Measurements from ENCODE around the gene RBM33.

Gene RBM33

DNA sequence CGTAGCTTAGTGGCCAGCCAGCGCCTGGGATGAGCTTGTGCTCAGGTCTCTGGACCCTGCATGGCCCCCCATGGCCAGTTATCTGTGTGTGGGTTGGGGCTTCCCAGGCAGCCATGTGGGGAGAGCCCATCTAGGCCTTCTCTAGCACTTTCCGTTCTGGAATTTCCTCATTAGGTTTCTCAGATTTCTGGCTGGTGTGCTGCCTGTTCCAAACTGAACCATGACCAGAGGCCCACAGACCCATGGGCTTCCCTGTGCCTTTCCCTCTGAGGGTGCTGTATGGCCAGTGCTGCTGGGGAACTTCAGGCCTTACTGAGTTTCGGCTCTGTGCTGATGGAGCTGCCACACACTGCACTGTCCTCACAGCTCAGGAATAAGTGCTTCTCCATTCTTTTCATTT lies 117.6 kb downstream of the RBM33 start:
- peaks cover 54% of the 10 kb centered on the region for H3K79me2 ChIP-seq (ENCODE audit: insufficient read depth, low read length)
- TF ChIP-seq, protein P1, sequence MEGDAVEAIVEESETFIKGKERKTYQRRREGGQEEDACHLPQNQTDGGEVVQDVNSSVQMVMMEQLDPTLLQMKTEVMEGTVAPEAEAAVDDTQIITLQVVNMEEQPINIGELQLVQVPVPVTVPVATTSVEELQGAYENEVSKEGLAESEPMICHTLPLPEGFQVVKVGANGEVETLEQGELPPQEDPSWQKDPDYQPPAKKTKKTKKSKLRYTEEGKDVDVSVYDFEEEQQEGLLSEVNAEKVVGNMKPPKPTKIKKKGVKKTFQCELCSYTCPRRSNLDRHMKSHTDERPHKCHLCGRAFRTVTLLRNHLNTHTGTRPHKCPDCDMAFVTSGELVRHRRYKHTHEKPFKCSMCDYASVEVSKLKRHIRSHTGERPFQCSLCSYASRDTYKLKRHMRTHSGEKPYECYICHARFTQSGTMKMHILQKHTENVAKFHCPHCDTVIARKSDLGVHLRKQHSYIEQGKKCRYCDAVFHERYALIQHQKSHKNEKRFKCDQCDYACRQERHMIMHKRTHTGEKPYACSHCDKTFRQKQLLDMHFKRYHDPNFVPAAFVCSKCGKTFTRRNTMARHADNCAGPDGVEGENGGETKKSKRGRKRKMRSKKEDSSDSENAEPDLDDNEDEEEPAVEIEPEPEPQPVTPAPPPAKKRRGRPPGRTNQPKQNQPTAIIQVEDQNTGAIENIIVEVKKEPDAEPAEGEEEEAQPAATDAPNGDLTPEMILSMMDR (IDR thresholded peaks at IDR 0.05; ENCODE audit: low read length): no peak
- TF ChIP-seq EZH2 (IDR thresholded peaks at IDR 0.05; ENCODE audit: borderline replicate concordance, low read length): no peak
- H3K9me3 ChIP-seq (ENCODE audit: low read length): peaks cover 13% of the 10 kb centered on the region; the same call in 1 of the 2 replicates
- H3F3A ChIP-seq (ENCODE audit: insufficient read depth, low read length): no peaks in the 10 kb centered on the region
- H3K27ac ChIP-seq (ENCODE audit: low read depth, low read length, poor library complexity, severe bottlenecking): peak overlapping the region; percentile 91
- no peaks in the 10 kb centered on the region for H3K27me3 ChIP-seq (ENCODE audit: insufficient read depth, low read length)
- H3K4me1 ChIP-seq (ENCODE audit: insufficient read depth, low read length, severe bottlenecking): peaks cover 53% of the 10 kb centered on the region
- no peak overlapping the region for H3K9ac ChIP-seq (ENCODE audit: low read length)
- H3K36me3 ChIP-seq (ENCODE audit: insufficient read depth, low read length): peaks cover 89% of the 10 kb centered on the region
- H3K9me2 ChIP-seq (ENCODE audit: low read depth, low read length): no peaks in the 10 kb centered on the region
- H3K4me3 ChIP-seq (ENCODE audit: low read depth, low read length, poor library complexity, severe bottlenecking): no peak overlapping the region
- no peak overlapping the region for H3K4me2 ChIP-seq (ENCODE audit: low read length)
- H4K20me1 ChIP-seq (ENCODE audit: insufficient read depth, low read length): no peaks in the 10 kb centered on the region
- H2AFZ ChIP-seq (ENCODE audit: low read length): no peak overlapping the region

DNA sequence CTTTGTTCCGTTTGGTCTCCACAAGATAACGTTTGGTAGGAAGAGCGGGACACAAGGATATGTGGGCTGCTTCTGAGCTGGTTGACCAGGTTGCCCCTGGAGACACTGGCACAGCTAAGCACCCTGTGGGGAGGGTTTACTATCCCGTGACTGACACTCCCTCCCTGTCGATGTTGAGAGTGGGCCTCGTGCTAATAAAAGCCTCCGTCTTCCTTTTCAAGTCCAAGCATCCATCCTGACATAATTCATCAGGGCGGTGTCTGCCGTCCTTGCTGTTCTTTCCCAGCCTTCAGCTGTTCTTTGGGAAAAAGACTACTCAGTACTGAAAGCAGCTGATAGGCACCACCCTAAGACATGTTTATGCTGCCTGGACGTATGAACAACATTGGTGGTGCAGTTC lies 118.2 kb downstream of the RBM33 start:
- TF ChIP-seq, protein P1 (IDR thresholded peaks at IDR 0.05; ENCODE audit: low read length): no peak
- TF ChIP-seq EZH2 (IDR thresholded peaks at IDR 0.05; ENCODE audit: borderline replicate concordance, low read length): no peak
- peaks cover 60% of the 10 kb centered on the region for H3K4me1 ChIP-seq (ENCODE audit: insufficient read depth, low read length, severe bottlenecking)
- peaks cover 47% of the 10 kb centered on the region for H3K79me2 ChIP-seq (ENCODE audit: insufficient read depth, low read length)
- peak overlapping the region; percentile 45; the same call in 1 of the 2 replicates for H3K4me2 ChIP-seq (ENCODE audit: low read length)
- H3K9ac ChIP-seq (ENCODE audit: low read length): no peak overlapping the region; the same call in 1 of the 2 replicates
- no peaks in the 10 kb centered on the region for H4K20me1 ChIP-seq (ENCODE audit: insufficient read depth, low read length)
- H3F3A ChIP-seq (ENCODE audit: insufficient read depth, low read length): no peaks in the 10 kb centered on the region
- H3K36me3 ChIP-seq (ENCODE audit: insufficient read depth, low read length): peaks cover 89% of the 10 kb centered on the region
- no peaks in the 10 kb centered on the region for H3K9me2 ChIP-seq (ENCODE audit: low read depth, low read length)
- peak overlapping the region; percentile 91 for H3K27ac ChIP-seq (ENCODE audit: low read depth, low read length, poor library complexity, severe bottlenecking)
- no peak overlapping the region for H2AFZ ChIP-seq (ENCODE audit: low read length)
- H3K27me3 ChIP-seq (ENCODE audit: insufficient read depth, low read length): no peaks in the 10 kb centered on the region
- peaks cover 13% of the 10 kb centered on the region; the same call in 1 of the 2 replicates for H3K9me3 ChIP-seq (ENCODE audit: low read length)
- H3K4me3 ChIP-seq (ENCODE audit: low read depth, low read length, poor library complexity, severe bottlenecking): no peak overlapping the region

DNA sequence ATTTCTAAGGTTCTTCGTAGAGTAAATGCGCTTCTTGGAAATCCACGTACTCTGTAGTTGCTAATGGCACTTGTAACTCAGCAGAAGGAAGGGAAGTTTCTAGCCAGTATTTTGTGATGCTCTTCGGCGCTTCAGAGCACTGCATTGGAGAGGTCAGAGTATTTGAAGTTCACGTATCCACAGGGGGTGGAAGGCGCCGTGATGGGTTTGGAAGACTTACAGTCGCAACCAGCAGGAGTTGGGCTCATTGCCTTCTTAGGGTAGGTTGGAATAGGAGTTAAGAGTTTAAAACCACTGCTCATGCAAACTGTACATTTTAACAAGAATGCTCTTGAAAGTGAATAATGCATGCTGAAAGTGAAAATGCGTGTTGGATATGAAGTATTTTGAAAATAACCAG lies 118.7 kb downstream of the RBM33 start:
- Histone ChIP-seq H3K4me3 (ENCODE audit: low read depth, low read length, poor library complexity, severe bottlenecking) (peak overlapping the region; percentile 29), H2AFZ (ENCODE audit: low read length) (no peak overlapping the region), H3K79me2 (ENCODE audit: insufficient read depth, low read length) (peaks cover 43% of the 10 kb centered on the region), H3K36me3 (ENCODE audit: insufficient read depth, low read length) (peaks cover 89% of the 10 kb centered on the region), H3K9me2 (ENCODE audit: low read depth, low read length) (no peaks in the 10 kb centered on the region), H3K9me3 (ENCODE audit: low read length) (peaks cover 13% of the 10 kb centered on the region; the same call in 1 of the 2 replicates), H3K27ac (ENCODE audit: low read depth, low read length, poor library complexity, severe bottlenecking) (peak overlapping the region; percentile 91), H3F3A (ENCODE audit: insufficient read depth, low read length) (no peaks in the 10 kb centered on the region; the same call in 1 of the 2 replicates), H3K27me3 (ENCODE audit: insufficient read depth, low read length) (no peaks in the 10 kb centered on the region), H3K4me2 (ENCODE audit: low read length) (peak overlapping the region; percentile 45), H3K4me1 (ENCODE audit: insufficient read depth, low read length, severe bottlenecking) (peaks cover 64% of the 10 kb centered on the region), H3K9ac (ENCODE audit: low read length) (peak overlapping the region; percentile 43; the same call in 1 of the 2 replicates), H4K20me1 (ENCODE audit: insufficient read depth, low read length) (no peaks in the 10 kb centered on the region)
- TF ChIP-seq, protein P1 (IDR thresholded peaks at IDR 0.05; ENCODE audit: low read length): no peak
- TF ChIP-seq EZH2 (IDR thresholded peaks at IDR 0.05; ENCODE audit: borderline replicate concordance, low read length): no peak
